H1 (cell line): ENCODE data around the gene NUMB. TPM values are rescaled to one million over a fixed set of nuclear protein-coding genes. Genes with fewer than 3 reads are reported as not detected.

Experiments
- CTCF ChIA-PET: fragments of 300-600 bp; sonication (Branson Sonifier 250); formaldehyde crosslinking; loops from one replicate; lab custom pipeline; 2021; ENCODE audit not compliant: partially characterized antibody; lab: Charles Lee
- POLR2A ChIA-PET: fragments of 300-600 bp; sonication (Branson Sonifier 250); formaldehyde crosslinking; loops from one replicate; lab custom pipeline; 2021; ENCODE audit warnings: inconsistent platforms; ENCODE audit not compliant: partially characterized antibody; lab: Charles Lee
- DNase-seq, 2 experiments: peaks; one replicate each; pipeline versions ENCODE4 v3.0.0 to v3.0.0-alpha.2; 2010 to 2022; ENCODE audit warnings: low spot score in 2 of 2, low read depth in 1 of 2, mixed read lengths in 1 of 2
- FAIRE-seq: peaks from 2 replicates; lab custom pipeline; 2011; peaks lifted over from hg19 to GRCh38; lab: Jason Lieb, UNC
- H2AFZ ChIP-seq: 2 replicates; pipeline ENCODE4 v1.8.1; 2012; ENCODE audit warnings: low read length, inconsistent platforms
- H2AK5ac ChIP-seq: 2 replicates; pipeline ENCODE4 v1.6.1; 2013; ENCODE audit warnings: low read depth, low read length
- H2BK120ac ChIP-seq: replicated peaks from 2 replicates; pipeline ENCODE3; 2013; ENCODE audit warnings: low read depth, low read length, inconsistent platforms
- H2BK12ac ChIP-seq: 2 replicates; pipeline ENCODE4 v1.6.1; 2013; ENCODE audit warnings: low read depth, low read length
- H2BK15ac ChIP-seq: 2 replicates; pipeline ENCODE4 v1.6.1; 2013; ENCODE audit warnings: low read length
- H2BK20ac ChIP-seq: 2 replicates; pipeline ENCODE4 v1.6.1; 2013; ENCODE audit warnings: low read length
- H2BK5ac ChIP-seq: 2 replicates; pipeline ENCODE4 v1.6.1; 2013; ENCODE audit warnings: low read depth, low read length
- H3K14ac ChIP-seq: 2 replicates; pipeline ENCODE4 v1.6.1; 2013; ENCODE audit warnings: inconsistent platforms; ENCODE audit not compliant: insufficient read length
- H3K18ac ChIP-seq: 2 replicates; pipeline ENCODE4 v1.6.1; 2013; ENCODE audit warnings: low read length; ENCODE audit errors: extremely low read depth
- H3K23ac ChIP-seq: 2 replicates; pipeline ENCODE4 v1.6.1; 2013; ENCODE audit warnings: inconsistent platforms; ENCODE audit not compliant: insufficient read length
- H3K23me2 ChIP-seq: 2 replicates; pipeline ENCODE4 v1.6.1; 2013; ENCODE audit warnings: low read depth, low read length
- H3K27ac ChIP-seq: 2 replicates; pipeline ENCODE4 v1.6.1; 2011; ENCODE audit warnings: low read depth, low read length, inconsistent platforms
- H3K27me3 ChIP-seq, 4 experiments: replicated peaks in 1 of 4; 1 replicate in 1 of 4; 2 replicates in 3 of 4; pipeline versions ENCODE4 v1.6.1 to v1.8.1; 2011 to 2013; ENCODE audit warnings: low read length in 3 of 4, mild to moderate bottlenecking in 3 of 4, inconsistent platforms in 2 of 4, mixed read lengths in 2 of 4, moderate library complexity in 1 of 4; ENCODE audit not compliant: control insufficient read depth in 3 of 4, insufficient read depth in 3 of 4; ENCODE audit errors: extremely low read depth in 1 of 4
- H3K36me3 ChIP-seq, 4 experiments: 2 replicates each; pipeline versions ENCODE4 v1.6.1 to v1.8.1; 2011 to 2013; ENCODE audit warnings: mild to moderate bottlenecking in 4 of 4, low read length in 3 of 4, moderate library complexity in 2 of 4, control low read depth in 1 of 4, inconsistent platforms in 1 of 4; ENCODE audit not compliant: insufficient read depth in 4 of 4, control insufficient read depth in 2 of 4
- H3K4ac ChIP-seq: replicated peaks from 2 replicates; pipeline ENCODE3; 2013; ENCODE audit warnings: low read length, low read depth, mixed read lengths, inconsistent platforms; ENCODE audit not compliant: insufficient read length
- H3K4me1 ChIP-seq, 4 experiments: replicated peaks in 1 of 4; 1 replicate in 1 of 4; 2 replicates in 3 of 4; pipeline versions ENCODE4 v1.6.1 to v1.8.1; 2011 to 2013; ENCODE audit warnings: low read length in 3 of 4, inconsistent platforms in 2 of 4, mixed read lengths in 1 of 4; ENCODE audit not compliant: insufficient read depth in 4 of 4, control insufficient read depth in 3 of 4
- H3K4me2 ChIP-seq, 2 experiments: 2 replicates each; pipeline versions ENCODE4 v1.6.1 to v1.8.1; 2011 to 2013; ENCODE audit warnings: low read depth in 2 of 2, low read length in 2 of 2, control low read depth in 1 of 2, inconsistent platforms in 1 of 2, mild to moderate bottlenecking in 1 of 2; ENCODE audit not compliant: insufficient read depth in 1 of 2
- H3K4me3 ChIP-seq, 4 experiments: fragments of 200-600, 300-600 bp in 1 of 4; sonication (generic), shearing (Covaris generic), sonication (Bioruptor Twin) in 1 of 4; 2 replicates each; pipeline versions ENCODE4 v1.5.1 to v1.8.1; 2011 to 2016; ENCODE audit warnings: low read length in 4 of 4, low read depth in 3 of 4, control low read depth in 2 of 4, inconsistent platforms in 2 of 4, mild to moderate bottlenecking in 2 of 4, mixed read lengths in 1 of 4, moderate library complexity in 1 of 4; ENCODE audit not compliant: insufficient read depth in 2 of 4; ENCODE audit errors: extremely low read depth in 1 of 4
- H3K56ac ChIP-seq: replicated peaks from 2 replicates; pipeline ENCODE3; 2013; ENCODE audit warnings: low read depth, mild to moderate bottlenecking, mixed read lengths, low read length, inconsistent platforms; ENCODE audit not compliant: insufficient read length
- H3K79me1 ChIP-seq: 2 replicates; pipeline ENCODE4 v1.6.1; 2013; ENCODE audit warnings: low read depth, low read length, control low read depth
- H3K79me2 ChIP-seq, 2 experiments: 2 replicates each; pipeline versions ENCODE4 v1.6.1 to v1.8.1; 2012 to 2013; ENCODE audit warnings: low read length in 2 of 2, mild to moderate bottlenecking in 2 of 2, inconsistent platforms in 1 of 2; ENCODE audit not compliant: insufficient read depth in 2 of 2, control insufficient read depth in 1 of 2
- H3K9ac ChIP-seq, 4 experiments: replicated peaks in 1 of 4; 1 replicate in 1 of 4; 2 replicates in 3 of 4; pipeline versions ENCODE4 v1.6.1 to v1.8.1; 2011 to 2013; ENCODE audit warnings: low read depth in 3 of 4, low read length in 3 of 4, control low read depth in 2 of 4, mild to moderate bottlenecking in 2 of 4, moderate library complexity in 2 of 4, inconsistent platforms in 1 of 4; ENCODE audit errors: extremely low read depth in 1 of 4
- H3K9me3 ChIP-seq, 2 experiments: 2 replicates each; pipeline versions ENCODE4 v1.6.1 to v1.8.1; 2012 to 2013; ENCODE audit warnings: mild to moderate bottlenecking in 2 of 2, moderate library complexity in 2 of 2, control low read depth in 1 of 2, inconsistent platforms in 1 of 2, low read depth in 1 of 2, low read length in 1 of 2, mixed read lengths in 1 of 2; ENCODE audit not compliant: insufficient read depth in 2 of 2
- H4K20me1 ChIP-seq, 2 experiments: replicated peaks in 1 of 2; 2 replicates each; pipeline versions ENCODE3 to v1.8.1; 2011 to 2013; ENCODE audit warnings: inconsistent platforms in 2 of 2, low read length in 2 of 2, mild to moderate bottlenecking in 1 of 2; ENCODE audit not compliant: insufficient read depth in 2 of 2, control insufficient read depth in 1 of 2
- H4K5ac ChIP-seq: 2 replicates; pipeline ENCODE4 v1.6.1; 2013; ENCODE audit warnings: low read length, low read depth, mixed read lengths, inconsistent platforms; ENCODE audit not compliant: insufficient read length
- H4K8ac ChIP-seq: 2 replicates; pipeline ENCODE4 v1.8.0; 2013; ENCODE audit warnings: mild to moderate bottlenecking, moderate library complexity, low read length, inconsistent platforms; ENCODE audit not compliant: insufficient read depth; ENCODE audit errors: extremely low read depth
- H4K91ac ChIP-seq: replicated peaks from 2 replicates; pipeline ENCODE3; 2013; ENCODE audit warnings: low read length, mixed read lengths, inconsistent platforms; ENCODE audit not compliant: insufficient read length
- CTCF ChIP-seq, 3 experiments: IDR thresholded peaks; 1 replicate in 2 of 3; 2 replicates in 1 of 3; pipeline versions ENCODE4 v1.5.1 to v1.6.1; 2011; ENCODE audit warnings: low read length in 3 of 3, mild to moderate bottlenecking in 3 of 3, inconsistent platforms in 2 of 3, low read depth in 1 of 3, moderate library complexity in 1 of 3; ENCODE audit not compliant: insufficient read depth in 1 of 3; ENCODE audit errors: control extremely low read depth in 1 of 3
- KDM4A ChIP-seq: IDR thresholded peaks from one replicate; pipeline ENCODE4 v1.7.1; 2012; ENCODE audit warnings: low read depth, mild to moderate bottlenecking, moderate library complexity, low read length, inconsistent platforms; ENCODE audit not compliant: severe bottlenecking
- RAD21 ChIP-seq, 2 experiments: IDR thresholded peaks in 1 of 2; conservative IDR thresholded peaks in 1 of 2; 2 replicates each; pipeline ENCODE4 v1.6.1; 2011; ENCODE audit warnings: low read depth in 2 of 2, low read length in 2 of 2, improper control_type of control experiment in 1 of 2, inconsistent platforms in 1 of 2, mild to moderate bottlenecking in 1 of 2, moderate library complexity in 1 of 2
- WGBS, 2 experiments: shearing (Covaris generic) in 1 of 2; methylation state at CpG; one replicate each; pipeline versions ENCODE4 v1.1.6 to v1.1.7; 2013 to 2015; ENCODE audit warnings: low lambda C conversion rate in 2 of 2, mixed read lengths in 2 of 2, inconsistent platforms in 1 of 2, low coverage in 1 of 2, missing lambda C conversion rate in 1 of 2; ENCODE audit not compliant: insufficient replicate concordance in 2 of 2, insufficient coverage in 1 of 2, insufficient read length in 1 of 2; ENCODE audit errors: extremely low coverage in 1 of 2, missing lambda C conversion rate in 1 of 2; 5-methylcytosine and 5-hydroxymethylcytosine counted together
- polyA plus RNA-seq, 7 experiments: library from polyadenylated mRNA; depleted of rRNA in 3 of 7; stranded (reverse) in 5 of 7; unstranded in 2 of 7; fragments of >200 nt in 5 of 7; fragments of 200-250 nt in 2 of 7; gene quantifications; 1 replicate in 5 of 7; 2 replicates in 1 of 7; 4 replicates in 1 of 7; pipeline versions ENCODE4 v1.2.1 to v1.2.3, GENCODE V29; 2011 to 2013; ENCODE audit warnings: missing spikeins in 2 of 7, mixed read lengths in 2 of 7
- total RNA-seq: library from RNA; stranded (reverse); fragmentation: NEBNext Ultra II Directional; extraction: Animal tissue kit (Norgen Biotek cat#: 25700); gene quantifications from 2 replicates; pipeline ENCODE4 v1.2.1, GENCODE V29; 2021

The NUMB gene
- total and polyA plus RNA-seq, 2 of the 8 experiments (the other 6 are each of a cell fraction or from before 2014, with no cell fraction given) = 54.3 to 78.1 TPM

DNA sequence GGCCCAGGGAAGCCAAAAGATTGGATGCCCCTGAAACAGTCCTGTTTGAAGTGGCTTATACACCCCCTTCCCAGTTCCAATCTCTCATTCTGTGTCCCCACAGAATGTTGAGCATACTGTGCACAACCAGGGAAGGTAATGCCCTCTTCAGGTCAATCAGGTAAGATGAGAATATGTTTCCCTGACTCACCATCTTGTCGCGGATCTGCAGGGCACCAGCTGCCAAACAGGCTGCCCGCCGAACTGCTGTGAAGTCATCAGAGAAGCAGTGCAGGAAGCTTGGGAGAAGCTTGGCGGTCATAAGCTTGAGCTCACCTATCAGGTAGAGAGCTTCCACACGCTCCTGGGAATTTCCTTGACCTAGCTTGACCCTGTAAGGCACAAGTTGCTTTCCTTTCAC is 42.0 kb upstream of the NUMB start:
- FAIRE-seq = no peak

More for the DNA sequence above, 42.0 kb upstream of the NUMB start:
- H3K23me2 ChIP-seq = no peaks in the 10 kb centered on the region
- H3K56ac ChIP-seq = no peak overlapping the region
- ChIA-PET POLR2A (interaction anchor here (0.9 to 1.4 kb wide), 2 partner anchors 10 to 69 kb away, joined by 3 to 7 read pairs; partner anchors contain the start of genes ACOT2 and RIOX1), CTCF (interaction anchor here (1.2 to 4.2 kb wide), 9 partner anchors 9 to 189 kb away, joined by 3 to 49 read pairs (median 3); partner anchors contain the start of genes ACOT1 and RIOX1)
- no peak overlapping the region for H4K5ac ChIP-seq
- peak in 1 of 2 experiments; percentile 25; a peak in 1 of 4 replicates for TF ChIP-seq RAD21 (IDR thresholded peaks at IDR 0.05 in 1 of 2, conservative IDR thresholded peaks at IDR 0.05 in 1 of 2; ENCODE audit: low read depth in 2 of 2, low read length in 2 of 2)
- TF ChIP-seq KDM4A = no peak
- TF ChIP-seq CTCF (IDR thresholded peaks at IDR 0.05; ENCODE audit: control extremely low read depth in 1 of 3, insufficient read depth in 1 of 3, low read depth in 1 of 3, low read length in 3 of 3) = peak in 1 of 3 experiments; percentile 10; a peak in 1 of 4 replicates
- WGBS, 2 experiments = 84% methylated on average over 6 of the region's 6 CpGs; no CpG with 5 or more reads in 1 of the 2 experiments
- no peak overlapping the region for H3K4ac ChIP-seq
- H3K9ac ChIP-seq = no peak overlapping the region
- H4K8ac ChIP-seq = no peak overlapping the region
- no peak overlapping the region for H3K14ac ChIP-seq
- 0 out of 2 replicates have a peak overlapping the region, but pooled peaks have one; percentile 43 for H2BK20ac ChIP-seq
- no peak overlapping the region for H3K4me2 ChIP-seq
- H2BK120ac ChIP-seq = no peak overlapping the region
- DNase-seq = no peak
- H2AK5ac ChIP-seq = no peak overlapping the region; the same call in 1 of the 2 replicates
- H2BK15ac ChIP-seq = no peak overlapping the region
- no peaks in the 10 kb centered on the region for H3K9me3 ChIP-seq
- H3K79me1 ChIP-seq = no peaks in the 10 kb centered on the region
- no peak overlapping the region for H4K91ac ChIP-seq
- H3K4me3 ChIP-seq = no peak overlapping the region
- no peaks in the 10 kb centered on the region for H3K27me3 ChIP-seq
- H3K4me1 ChIP-seq = peaks cover 0 to 2% (median 0%) of the 10 kb centered on the region in 4 experiments; a peak in 3 of 7 replicates
- H2BK5ac ChIP-seq = no peak overlapping the region
- H3K79me2 ChIP-seq = no peaks in the 10 kb centered on the region
- H2BK12ac ChIP-seq = no peak overlapping the region
- peaks cover 0 to 5% (median 0%) of the 10 kb centered on the region in 4 experiments; a peak in 2 of 8 replicates for H3K36me3 ChIP-seq
- no peak overlapping the region for H3K18ac ChIP-seq
- H3K27ac ChIP-seq = no peak overlapping the region
- H4K20me1 ChIP-seq = peaks cover 0 to 2% of the 10 kb centered on the region in 2 experiments
- H2AFZ ChIP-seq = no peak overlapping the region
- H3K23ac ChIP-seq = no peak overlapping the region
